HG03039 (cell line): ENCODE data around the gene FAR1.
"Not testable (repeated sequence)": the region's sequence is repeated elsewhere in the genome, so short reads cannot be mapped to it uniquely, and the experiment has no call there.

ENCODE experiments used
- ATAC-seq: cut with Tn5 transposase; IDR thresholded peaks from one replicate; pipeline ENCODE4 v1.9.1; 2021; ENCODE audit warnings: mild to moderate bottlenecking, moderate library complexity; ENCODE audit not compliant: unreplicated experiment

FAR1 gene

GRCh38 chr11:13668102-13668956 is at the start of gene FAR1:
FAR1 (plus strand) TSS chr11:13668668; CDS start chr11:13694766, 26,098 bp downstream.
- peak; percentile 88 for ATAC-seq

DNA sequence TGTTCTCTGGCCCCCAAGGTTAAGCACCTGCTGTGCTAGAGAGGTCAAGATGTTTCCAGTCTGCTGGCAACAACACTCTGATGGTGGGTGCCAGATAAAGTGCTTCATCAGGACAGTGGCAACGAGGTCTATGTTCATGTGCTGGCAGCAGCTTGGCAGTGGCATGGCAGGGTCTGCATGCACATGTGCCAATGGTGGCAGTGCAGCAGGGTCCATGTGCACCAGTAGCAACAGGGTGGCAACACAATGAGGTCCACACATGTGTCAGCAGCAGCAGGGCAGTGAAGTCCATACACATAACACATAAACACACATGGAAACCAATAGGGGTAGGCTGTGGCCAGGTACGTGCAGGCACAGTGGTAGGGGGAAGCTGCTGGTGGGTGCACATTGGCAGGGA is 48.4 kb upstream of the FAR1 start:
- no peak for ATAC-seq

DNA sequence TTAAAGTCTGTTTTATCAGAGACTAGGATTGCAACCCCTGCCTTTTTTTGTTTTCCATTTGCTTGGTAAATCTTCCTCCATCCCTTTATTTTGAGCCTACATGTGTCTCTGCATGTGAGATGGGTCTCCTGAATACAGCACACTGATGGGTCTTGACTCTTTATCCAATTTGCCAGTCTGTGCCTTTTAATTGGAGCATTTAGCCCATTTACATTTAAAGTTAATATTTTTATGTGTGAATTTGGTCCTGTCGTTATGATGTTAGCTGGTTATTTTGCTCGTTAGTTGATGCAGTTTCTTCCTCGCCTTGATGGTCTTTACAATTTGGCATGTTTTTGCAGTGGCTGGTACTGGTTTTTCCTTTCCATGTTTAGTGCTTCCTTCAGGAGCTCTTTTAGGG is 41.6 kb upstream of the FAR1 start:
- ATAC-seq = not testable (repeated sequence)

DNA sequence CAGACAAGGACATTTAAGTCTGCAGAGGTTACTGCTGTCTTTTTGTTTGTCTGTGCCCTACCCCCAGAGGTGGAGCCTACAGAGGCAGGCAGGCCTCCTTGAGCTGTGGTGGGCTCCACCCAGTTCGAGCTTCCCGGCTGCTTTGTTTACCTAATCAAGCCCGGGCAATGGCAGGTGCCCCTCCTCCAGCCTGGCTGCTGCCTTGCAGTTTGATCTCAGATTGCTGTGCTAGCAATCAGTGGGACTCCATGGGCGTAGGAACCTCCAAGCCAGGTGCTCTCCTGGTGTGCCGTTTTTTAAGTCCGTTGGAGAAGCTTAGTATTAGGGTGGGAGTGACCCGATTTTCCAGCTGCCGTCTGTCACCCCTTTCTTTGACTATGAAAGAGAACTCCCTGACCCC is 39.8 kb upstream of the FAR1 start:
- not testable (repeated sequence) for ATAC-seq

GRCh38 chr11:13629779-13630178 is 38.7 kb upstream of the FAR1 start:
- ATAC-seq = no peak

DNA sequence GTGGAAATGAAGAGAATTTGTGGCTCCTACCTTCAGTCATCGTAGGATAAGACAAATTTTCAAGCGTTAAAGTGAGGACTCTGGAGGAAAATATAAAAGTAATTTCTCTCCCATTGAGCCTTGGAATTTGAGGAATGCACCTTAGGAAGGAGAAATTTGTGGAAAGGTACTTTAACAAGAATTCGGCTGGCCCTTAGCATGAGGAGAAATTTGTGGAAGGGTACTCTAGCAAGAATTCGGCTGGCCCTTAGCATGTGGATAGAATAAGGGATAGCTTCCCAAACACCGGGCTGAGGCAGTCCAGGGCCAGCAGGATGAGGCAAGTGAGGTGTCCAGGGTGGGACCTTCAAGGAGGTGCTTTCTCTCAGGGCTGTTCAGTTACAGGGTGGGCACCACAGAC is 33.2 kb upstream of the FAR1 start:
- no peak for ATAC-seq

- no peak for ATAC-seq
These were observed 32.7 kb upstream of the FAR1 start for GRCh38 chr11:13635804-13636203.

GRCh38 chr11:13637125-13638069 is 31.1 kb upstream of the FAR1 start:
- no peak for ATAC-seq

DNA sequence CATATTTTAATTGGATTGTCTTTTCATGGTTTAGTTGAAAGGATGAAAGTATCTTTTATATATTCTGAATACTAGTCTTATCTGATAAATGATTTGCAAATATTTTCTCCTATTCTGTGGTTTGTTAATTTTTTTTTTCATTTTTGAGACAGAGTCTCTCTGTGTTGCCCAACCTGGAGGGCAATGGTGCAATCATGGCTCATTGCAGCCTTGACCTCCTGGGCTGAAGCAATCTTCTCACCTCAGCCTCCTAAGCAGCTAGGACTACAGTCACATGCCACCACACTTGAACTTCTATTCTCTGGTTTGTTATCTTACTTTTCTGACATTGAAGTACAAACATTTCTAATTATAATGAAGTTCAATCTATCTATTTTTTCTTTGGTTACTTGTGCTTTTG is 30.0 kb upstream of the FAR1 start:
- no peak for ATAC-seq

DNA sequence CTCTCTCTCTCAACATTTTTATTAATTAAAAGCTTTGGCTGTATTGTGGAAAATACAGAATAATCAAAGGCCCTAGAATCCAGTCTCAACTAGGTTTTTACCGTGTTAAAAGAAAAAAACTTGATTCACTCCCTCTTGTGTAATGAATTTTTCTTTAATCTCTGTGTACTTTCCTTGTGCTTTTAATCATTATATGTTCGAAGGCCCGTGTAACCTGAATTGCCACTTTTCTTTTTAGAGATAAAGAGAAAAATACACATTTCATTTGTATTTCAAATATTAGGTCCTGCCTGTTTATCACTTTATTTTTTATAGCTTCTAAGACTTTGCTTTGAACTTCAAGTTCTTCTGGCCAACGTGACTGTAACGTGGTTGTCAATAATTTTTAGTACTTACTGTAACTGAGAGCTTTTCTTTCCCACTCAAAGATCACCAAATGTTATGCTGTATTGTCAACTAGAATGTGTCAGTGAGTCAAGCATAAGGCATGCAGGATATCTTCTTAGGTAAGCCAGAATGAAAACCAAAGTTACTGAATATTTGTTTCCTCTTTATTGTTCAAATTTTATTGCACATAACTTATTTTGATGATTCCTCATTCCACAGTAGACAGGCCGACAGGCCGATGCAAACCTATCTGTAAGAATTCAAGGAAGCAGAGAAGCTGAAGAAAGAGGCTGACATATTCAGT is 23.3 kb upstream of the FAR1 start:
- ATAC-seq = no peak

DNA sequence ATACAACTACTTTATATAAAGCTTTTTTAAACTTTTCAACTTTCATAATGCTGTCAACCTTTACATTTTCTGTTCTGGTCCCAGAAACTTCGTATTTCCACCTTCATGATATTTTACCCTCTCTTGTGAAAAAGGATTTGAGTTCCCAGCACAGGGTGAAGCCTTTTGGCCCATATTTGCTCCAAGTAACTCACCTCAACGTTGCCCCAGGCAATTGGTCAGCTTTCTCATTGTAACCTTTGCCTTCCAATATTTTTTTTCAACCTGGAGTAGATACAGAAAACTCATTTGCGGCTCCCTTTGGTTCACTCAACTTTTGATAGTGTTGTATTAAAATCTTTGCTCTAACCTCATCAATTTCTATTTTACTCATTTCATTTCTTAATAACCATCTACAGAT is 21.1 kb upstream of the FAR1 start:
- ATAC-seq = no peak

DNA sequence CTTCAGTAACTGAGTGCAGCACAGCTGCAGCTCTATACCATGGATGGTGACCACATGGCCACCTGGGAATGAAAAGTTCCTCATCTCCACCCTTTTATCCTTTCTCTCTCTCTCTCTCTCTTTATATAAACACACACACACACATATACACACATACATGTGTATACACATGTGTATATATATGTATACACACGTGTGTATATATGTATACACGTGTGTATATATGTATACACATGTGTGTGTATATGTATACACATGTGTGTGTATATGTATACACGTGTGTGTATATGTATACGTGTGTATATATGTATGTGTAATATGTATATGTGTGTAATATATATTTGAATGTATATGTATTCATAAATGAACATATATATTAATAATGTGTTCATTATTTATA is 18.8 kb upstream of the FAR1 start:
- ATAC-seq = no peak

- not testable (repeated sequence) for ATAC-seq
These were observed 17.0 kb upstream of the FAR1 start for GRCh38 chr11:13651515-13651914.

DNA sequence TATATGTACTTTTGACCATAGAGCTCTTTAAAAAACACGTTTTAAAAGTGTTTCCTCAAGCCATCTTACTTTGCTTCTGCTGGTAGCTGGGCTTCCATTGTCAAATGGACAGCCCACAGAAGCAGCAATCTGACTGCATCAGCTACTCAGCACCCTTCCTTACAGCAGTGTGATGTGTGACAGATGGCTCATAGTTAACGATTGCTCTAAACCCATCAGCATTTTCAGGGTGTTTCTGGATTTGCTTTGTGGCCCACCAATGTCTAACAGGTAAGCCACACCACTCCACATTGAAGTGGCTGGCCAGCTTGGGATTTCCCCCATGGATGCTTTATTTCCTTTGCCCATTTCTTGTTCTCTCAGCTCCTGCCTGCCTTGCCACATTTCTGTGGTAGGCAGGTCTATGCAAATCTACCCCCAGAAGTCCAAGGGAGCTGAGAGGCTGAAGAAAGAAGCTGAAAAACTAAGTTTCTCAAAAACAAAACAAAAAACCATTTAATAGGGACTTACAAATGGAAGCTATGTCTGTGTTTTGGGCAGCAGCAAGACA is 7.3 kb upstream of the FAR1 start:
- no peak for ATAC-seq

GRCh38 chr11:13663631-13664071 is 4.8 kb upstream of the FAR1 start:
- no peak for ATAC-seq

DNA sequence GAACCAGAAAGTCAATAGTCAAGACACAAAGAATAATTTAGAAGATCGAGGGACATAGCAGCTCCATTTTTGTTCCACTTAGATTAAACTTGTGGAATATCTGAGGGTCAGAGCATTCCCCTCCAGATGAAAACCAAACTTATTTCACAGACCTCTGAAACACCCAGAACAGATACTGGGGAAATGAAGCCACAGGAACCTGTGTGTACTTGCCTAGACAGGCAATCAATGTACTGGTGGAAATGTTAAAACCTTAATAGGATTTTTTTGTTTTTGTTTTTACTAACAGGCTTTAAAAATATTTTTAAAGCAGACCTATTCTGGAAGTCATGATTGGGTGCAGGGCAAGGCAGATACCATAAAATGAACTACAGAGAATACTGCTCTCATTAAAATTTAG is 4.1 kb upstream of the FAR1 start:
- ATAC-seq = no peak

DNA sequence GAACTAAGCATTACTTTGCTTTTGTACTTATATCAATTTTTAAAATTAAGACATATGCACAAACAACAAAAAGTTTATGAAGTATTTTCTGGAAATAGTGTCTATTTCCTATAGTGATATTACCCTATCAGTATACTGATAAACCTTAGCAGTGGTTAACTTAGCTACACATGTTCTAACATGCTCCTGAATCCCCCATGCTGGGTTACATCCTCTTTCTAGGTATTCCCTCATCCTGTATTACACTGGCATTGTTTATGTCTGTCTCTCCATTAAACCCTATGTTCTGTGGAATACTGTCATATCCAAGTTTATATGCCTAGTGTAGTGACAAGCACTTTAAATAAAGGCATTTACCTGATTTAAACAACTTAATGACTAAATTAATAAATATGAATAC is 1.8 kb upstream of the FAR1 start:
- ATAC-seq = no peak

- ATAC-seq = no peak
These were observed 1.2 kb upstream of the FAR1 start for GRCh38 chr11:13667245-13667644.

DNA sequence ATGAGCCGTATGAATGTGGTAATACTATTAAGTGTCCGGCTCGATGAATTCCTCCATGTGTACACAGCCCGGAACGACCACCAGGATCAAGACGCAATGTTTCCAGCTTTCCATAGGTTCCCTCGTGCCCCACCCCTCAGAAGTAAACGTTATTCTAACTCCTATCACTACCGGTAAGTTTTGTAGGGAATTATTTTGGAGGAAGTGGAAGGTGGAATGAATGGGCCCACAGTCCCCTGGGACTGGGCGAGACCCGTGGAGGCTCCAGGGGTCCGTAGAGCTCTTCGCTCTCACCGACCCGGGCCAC is 720 bp upstream of the FAR1 start:
- ATAC-seq = no peak

DNA sequence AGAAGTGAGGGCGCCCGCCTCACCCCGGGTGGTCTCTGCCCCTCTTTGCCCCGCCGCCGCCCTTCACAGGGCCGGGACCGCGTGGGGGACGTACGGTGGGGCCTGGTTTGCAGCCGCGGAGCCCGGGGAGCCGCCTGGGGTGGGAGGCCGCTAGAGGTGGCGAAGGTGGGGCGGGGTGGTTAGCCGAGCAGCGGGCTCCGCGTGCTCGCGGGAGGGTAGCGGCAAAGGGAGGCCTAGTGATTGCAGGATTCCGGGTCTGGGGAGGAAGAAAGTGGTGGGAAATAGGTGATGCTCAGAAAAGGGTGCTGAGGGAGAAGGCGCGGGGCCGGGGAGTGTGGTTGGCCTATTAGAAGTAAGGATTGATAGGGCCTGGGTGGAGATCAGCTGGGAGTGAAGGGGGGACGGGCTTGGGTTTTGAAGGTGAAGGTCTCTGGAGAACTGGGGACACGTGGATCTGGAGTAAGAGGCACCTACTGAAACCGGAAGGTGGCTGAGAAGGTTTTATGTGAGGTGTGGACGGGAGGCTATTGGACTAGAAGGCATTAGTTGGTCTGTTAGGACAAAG is 571 bp downstream of the FAR1 start:
- ATAC-seq = peak; percentile 14
